ENCODE data around the gene PCCB.
"Not testable (repeated sequence)": the region's sequence is repeated elsewhere in the genome, so short reads cannot be mapped to it uniquely, and the experiment has no call there.

Gene PCCB

GRCh38 chr3:136250059-136250902 is at the start of gene PCCB:
Gene PCCB, plus strand, starts transcription at chr3:136250340. Its CDS starts 36 bp downstream, at chr3:136250376.
- H3K4me3 ChIP-seq, result peak within 1 kb of the TSS; percentile 87
- peak within 1 kb of the TSS; percentile 79 to 96 for H3K27ac ChIP-seq
- peak; percentile 93 for DNase-seq (ENCODE audit: low spot score)
- TF ChIP-seq CTCF (IDR thresholded peaks at IDR 0.05), result peak; percentile 82

GRCh38 chr3:136207489-136208115 is 42.5 kb upstream of the PCCB start:
- no peak for DNase-seq (ENCODE audit: low spot score)
- Histone ChIP-seq H3K4me3 (no peak overlapping the region), H3K27ac (no peak overlapping the region)
- no peak for TF ChIP-seq CTCF (IDR thresholded peaks at IDR 0.05)

GRCh38 chr3:136209921-136210320 is 40.2 kb upstream of the PCCB start:
- Histone ChIP-seq H3K27ac (no peak overlapping the region), H3K4me3 (no peak overlapping the region)
- no peak for TF ChIP-seq CTCF (IDR thresholded peaks at IDR 0.05)
- no peak for DNase-seq (ENCODE audit: low spot score)

DNA sequence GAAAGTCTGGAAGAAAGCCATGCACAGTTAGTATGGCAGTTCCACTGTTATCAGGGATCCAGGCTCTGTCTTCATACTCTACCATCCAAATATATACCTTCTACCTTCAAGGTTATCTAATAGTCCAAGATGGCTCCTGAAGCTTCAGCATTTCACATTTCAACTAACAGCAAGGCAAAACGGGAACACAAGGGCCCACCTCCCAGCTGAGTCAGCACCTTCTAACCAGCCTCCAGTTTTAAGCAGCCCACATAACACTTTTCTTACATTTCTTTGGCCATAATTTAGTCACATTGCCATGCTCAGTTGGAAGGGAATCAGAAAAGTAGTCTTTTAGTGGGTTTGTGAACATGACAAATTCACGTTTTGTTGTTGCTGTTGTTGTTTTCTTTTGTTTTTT is 38.6 kb upstream of the PCCB start:
- TF ChIP-seq CTCF (IDR thresholded peaks at IDR 0.05), result no peak
- no peak for DNase-seq (ENCODE audit: low spot score)

DNA sequence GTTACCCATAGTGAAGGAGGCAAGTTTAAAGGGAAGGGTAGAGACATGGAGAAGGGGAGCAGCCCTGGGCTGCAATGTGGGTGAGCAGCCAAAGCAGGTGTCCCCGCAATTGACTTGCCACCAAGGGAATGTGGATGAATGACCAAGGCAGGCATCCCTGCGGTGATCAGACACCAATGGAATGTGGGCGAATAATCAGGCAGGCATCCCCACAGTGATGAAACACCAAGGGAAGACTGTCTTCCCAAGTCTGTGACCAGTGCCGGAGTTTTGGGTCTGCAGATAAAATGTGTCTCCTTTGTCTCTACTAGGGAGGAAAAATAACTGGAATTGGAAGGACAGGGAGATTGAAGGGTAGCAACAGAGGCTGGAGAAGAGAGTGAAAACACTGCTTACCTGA is 27.4 kb upstream of the PCCB start:
- H3K4me3 ChIP-seq; H3K27ac ChIP-seq; DNase-seq (ENCODE audit: low spot score): not testable (repeated sequence)

More for the DNA sequence above, 38.6 kb upstream of the PCCB start:
- Histone ChIP-seq H3K4me3 (no peak overlapping the region), H3K27ac (no peak overlapping the region)

DNA sequence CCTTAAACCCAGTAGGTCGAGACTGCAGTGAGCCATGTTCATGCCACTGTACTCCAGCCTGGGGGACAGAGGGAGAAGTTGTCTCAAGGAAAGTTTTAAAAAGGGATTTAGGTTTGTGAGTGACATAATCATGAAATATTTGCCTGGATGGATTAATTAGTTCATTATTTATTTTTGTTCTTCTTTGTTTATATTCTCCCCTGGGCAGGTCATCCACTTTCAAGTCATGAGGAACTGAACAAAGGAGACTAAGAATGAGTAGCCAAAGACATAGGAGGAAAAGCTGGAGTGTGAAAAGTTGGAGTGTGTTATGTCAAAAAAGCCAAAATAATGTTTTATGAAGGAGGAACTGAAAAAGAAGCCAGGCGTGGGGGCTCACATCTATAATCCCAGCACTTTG is 17.7 kb upstream of the PCCB start:
- H3K27ac ChIP-seq, result no peak overlapping the region
- TF ChIP-seq CTCF (IDR thresholded peaks at IDR 0.05), result no peak
- no peak for DNase-seq (ENCODE audit: low spot score)
- no peak overlapping the region for H3K4me3 ChIP-seq

DNA sequence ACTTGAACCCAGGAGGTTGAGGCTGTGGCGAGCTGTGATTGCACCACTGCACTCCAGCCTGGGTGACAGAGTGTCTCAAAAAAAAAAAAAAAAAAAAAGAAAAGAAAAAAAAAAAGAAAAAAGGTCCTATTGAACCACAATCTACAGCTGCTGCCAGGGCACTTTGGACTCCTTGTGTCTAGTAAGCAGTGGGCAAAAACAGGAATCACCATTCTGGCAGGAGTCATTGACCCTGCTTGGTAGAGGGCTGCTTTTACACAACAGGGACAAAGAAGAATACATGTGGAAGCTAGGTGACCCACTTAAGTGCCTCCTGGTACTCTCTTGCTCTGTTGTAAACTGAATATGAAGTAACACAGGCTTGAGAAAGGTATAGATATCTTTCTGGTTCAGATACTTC is 14.6 kb upstream of the PCCB start:
- no peak for TF ChIP-seq CTCF (IDR thresholded peaks at IDR 0.05)
- H3K4me3 ChIP-seq, result no peak overlapping the region
- DNase-seq (ENCODE audit: low spot score), result no peak
- H3K27ac ChIP-seq, result no peak overlapping the region
